A549 (cell line): ENCODE results near the gene ADAP1. TPM values are rescaled to one million over a fixed set of nuclear protein-coding genes. Genes with fewer than 3 reads are reported as not detected.

Experiments
- ATAC-seq, 2 experiments: fragments of 200-7000 bp in 1 of 2; fragments of >200 bp in 1 of 2; cut with Nextera tagmentation in 1 of 2; cut with Tn5 transposase in 1 of 2; 3 replicates each; pipeline versions ENCODE4 v1.8.0 to v1.9.1; 2018 to 2020; ENCODE audit warnings: mild to moderate bottlenecking in 1 of 2, moderate library complexity in 1 of 2
- CTCF ChIA-PET: fragments of 300-600 bp; sonication (Branson Sonifier 250); formaldehyde crosslinking; extraction: SDS; loops from one replicate; lab custom pipeline; 2021; ENCODE audit warnings: antibody characterized with exemption, inconsistent platforms; lab: Yijun Ruan, JAX
- POLR2A ChIA-PET: fragments of 350-600 bp; formaldehyde crosslinking; extraction: SDS; loops from one replicate; lab custom pipeline; 2021; ENCODE audit warnings: antibody characterized with exemption, inconsistent platforms; lab: Yijun Ruan, JAX
- DNase-seq, 2 experiments: peaks; one replicate each; pipeline versions ENCODE4 v3.0.0 to v3.0.0-alpha.2; 2011 to 2016; ENCODE audit warnings: low read depth in 1 of 2, low spot score in 1 of 2
- FAIRE-seq: peaks from 2 replicates; lab custom pipeline; 2011; peaks lifted over from hg19 to GRCh38; lab: Jason Lieb, UNC
- H3K27ac ChIP-seq, 2 experiments: fragments of >200 bp; sonication (Bioruptor Twin); formaldehyde crosslinking; 3 replicates each; pipeline ENCODE4 v1.5.1; 2016 to 2017
- H3K4me1 ChIP-seq: fragments of >200 bp; sonication (Bioruptor Twin); formaldehyde crosslinking; 3 replicates; pipeline ENCODE4 v1.6.1; 2016
- H3K4me2 ChIP-seq: fragments of >200 bp; sonication (Bioruptor Twin); formaldehyde crosslinking; 3 replicates; pipeline ENCODE4 v1.6.1; 2016
- H3K4me3 ChIP-seq: fragments of >200 bp; sonication (Bioruptor Twin); formaldehyde crosslinking; 3 replicates; pipeline ENCODE4 v1.5.1; 2016
- H3K9me3 ChIP-seq: fragments of >200 bp; sonication (Bioruptor Twin); formaldehyde crosslinking; 3 replicates; pipeline ENCODE4 v1.6.1; 2016
- BCL3 ChIP-seq: fragments of >200 bp; sonication (Bioruptor Twin); formaldehyde crosslinking; IDR thresholded peaks from 3 replicates; pipeline ENCODE4 v1.6.1; 2016
- BHLHE40 ChIP-seq: IDR thresholded peaks from 2 replicates; pipeline ENCODE4 v1.6.1; 2012; ENCODE audit warnings: low read depth, low read length, inconsistent platforms
- CBX2 ChIP-seq: fragments of 200-600 bp; sonication (generic); IDR thresholded peaks from 2 replicates; pipeline ENCODE4 v1.6.1; 2016; ENCODE audit warnings: low read depth, mild to moderate bottlenecking, borderline replicate concordance
- CBX8 ChIP-seq: fragments of 200-600 bp; sonication (generic); IDR thresholded peaks from 2 replicates; pipeline ENCODE4 v1.6.1; 2016
- CEBPB ChIP-seq, 2 experiments: fragments of >200 bp in 1 of 2; sonication (Bioruptor Twin) in 1 of 2; formaldehyde crosslinking in 1 of 2; IDR thresholded peaks; 2 replicates each; pipeline ENCODE4 v1.6.1; 2012 to 2016
- CHD2 ChIP-seq: fragments of 150-350 bp; IDR thresholded peaks from 2 replicates; pipeline ENCODE4 v1.6.1; 2014; ENCODE audit warnings: low read length; ENCODE audit not compliant: partially characterized antibody
- CHD4 ChIP-seq: fragments of 200-600 bp; sonication (generic); IDR thresholded peaks from 2 replicates; pipeline ENCODE4 v1.6.1; 2016; ENCODE audit warnings: antibody characterized with exemption, mild to moderate bottlenecking, borderline replicate concordance
- EHMT2 ChIP-seq: fragments of 200-600 bp; sonication (generic); IDR thresholded peaks from 2 replicates; pipeline ENCODE4 v1.6.1; 2016; ENCODE audit warnings: antibody characterized with exemption, low read depth, mild to moderate bottlenecking, moderate library complexity
- EP300 ChIP-seq, 2 experiments: fragments of >200 bp; sonication (Bioruptor Twin); formaldehyde crosslinking; IDR thresholded peaks; 2 replicates in 1 of 2; 3 replicates in 1 of 2; pipeline ENCODE4 v1.6.1; 2016 to 2017
- ESRRA ChIP-seq: fragments of 150-350 bp; IDR thresholded peaks from 2 replicates; pipeline ENCODE4 v1.6.1; 2014; ENCODE audit warnings: mild to moderate bottlenecking, low read length, borderline replicate concordance
- FOSB ChIP-seq: fragments of 250-450 bp; sonication (Bioruptor Pico); IDR thresholded peaks from 2 replicates; pipeline ENCODE4 v1.5.0; 2020; ENCODE audit warnings: mild to moderate bottlenecking, moderate library complexity
- HDAC2 ChIP-seq: fragments of 200-600 bp; sonication (generic); IDR thresholded peaks from 2 replicates; pipeline ENCODE4 v1.6.1; 2016
- HEYL ChIP-seq: fragments of 250-450 bp; sonication (Bioruptor Pico); IDR thresholded peaks from 2 replicates; pipeline ENCODE4 v1.8.0; 2021; ENCODE audit warnings: mild to moderate bottlenecking, moderate library complexity
- HOXA7 ChIP-seq: fragments of 250-450 bp; sonication (Bioruptor Pico); IDR thresholded peaks from 2 replicates; pipeline ENCODE4 v1.5.0; 2020; ENCODE audit warnings: mild to moderate bottlenecking, moderate library complexity
- HOXB13 ChIP-seq: fragments of 250-450 bp; sonication (Bioruptor Pico); IDR thresholded peaks from 2 replicates; pipeline ENCODE4 v1.5.0; 2020; ENCODE audit warnings: low read depth, mild to moderate bottlenecking, moderate library complexity
- HOXB5 ChIP-seq: fragments of 250-450 bp; sonication (Bioruptor Pico); IDR thresholded peaks from 2 replicates; pipeline ENCODE4 v1.5.0; 2020; ENCODE audit warnings: mild to moderate bottlenecking, moderate library complexity
- JUN ChIP-seq, 2 experiments: fragments of >200 bp; sonication (Bioruptor Twin); formaldehyde crosslinking; IDR thresholded peaks; 2 replicates in 1 of 2; 3 replicates in 1 of 2; pipeline ENCODE4 v1.6.1; 2016 to 2017
- KDM5A ChIP-seq: fragments of 200-600 bp; sonication (generic); IDR thresholded peaks from 2 replicates; pipeline ENCODE4 v1.6.1; 2016; ENCODE audit warnings: antibody characterized with exemption, mild to moderate bottlenecking
- MAFK ChIP-seq: fragments of 450-650 bp; IDR thresholded peaks from 2 replicates; pipeline ENCODE4 v1.6.1; 2014; ENCODE audit not compliant: partially characterized antibody
- MAX ChIP-seq: IDR thresholded peaks from 2 replicates; pipeline ENCODE4 v1.6.1; 2012
- MAZ ChIP-seq: fragments of 150-350 bp; IDR thresholded peaks from 2 replicates; pipeline ENCODE4 v1.6.1; 2014; ENCODE audit warnings: antibody characterized with exemption, low read depth, low read length, borderline replicate concordance
- MYC ChIP-seq: IDR thresholded peaks from 2 replicates; pipeline ENCODE4 v1.6.1; 2012; ENCODE audit warnings: mild to moderate bottlenecking, inconsistent platforms, low read length, improper control_type of control experiment, borderline replicate concordance
- NFE2L2 ChIP-seq: fragments of 150-350 bp; conservative IDR thresholded peaks from 2 replicates; pipeline ENCODE4 v1.6.1; 2014; ENCODE audit warnings: low read length
- NR3C1 ChIP-seq: fragments of >200 bp; sonication (Bioruptor Twin); formaldehyde crosslinking; IDR thresholded peaks from 3 replicates; pipeline ENCODE4 v1.6.1; 2017
- POLR2AphosphoS2 ChIP-seq: conservative IDR thresholded peaks from 2 replicates; pipeline ENCODE4 v1.6.1; 2012; ENCODE audit warnings: low read length, improper control_type of control experiment, inconsistent platforms
- RARB ChIP-seq: fragments of 250-450 bp; sonication (Bioruptor Pico); IDR thresholded peaks from 2 replicates; pipeline ENCODE4 v1.8.0; 2021; ENCODE audit warnings: mild to moderate bottlenecking, moderate library complexity
- RCOR1 ChIP-seq: fragments of 150-350 bp; IDR thresholded peaks from 2 replicates; pipeline ENCODE4 v1.6.1; 2014; ENCODE audit warnings: antibody characterized with exemption, low read length, low read depth
- REST ChIP-seq: fragments of 200-600 bp; sonication (generic); IDR thresholded peaks from 2 replicates; pipeline ENCODE4 v1.6.1; 2016; ENCODE audit warnings: antibody characterized with exemption, mild to moderate bottlenecking, moderate library complexity
- TFCP2L1 ChIP-seq: fragments of 250-450 bp; sonication (Bioruptor Pico); IDR thresholded peaks from 2 replicates; pipeline ENCODE4 v1.5.0; 2021; ENCODE audit warnings: mild to moderate bottlenecking
- TP53 ChIP-seq: fragments of 250-450 bp; sonication (Bioruptor Pico); IDR thresholded peaks from 2 replicates; pipeline ENCODE4 v1.5.0; 2021; ENCODE audit warnings: mild to moderate bottlenecking, moderate library complexity
- ZNF302 ChIP-seq: fragments of 250-450 bp; sonication (Bioruptor Pico); IDR thresholded peaks from 2 replicates; pipeline ENCODE4 v1.9.0; 2021; ENCODE audit warnings: inconsistent platforms, mild to moderate bottlenecking, moderate library complexity
- WGBS: methylation state at CpG from one replicate; pipeline ENCODE4 v1.1.6; 2017; ENCODE audit errors: missing lambda C conversion rate; 5-methylcytosine and 5-hydroxymethylcytosine counted together
- polyA plus RNA-seq, 4 experiments: library from polyadenylated mRNA; depleted of rRNA in 3 of 4; stranded (reverse); fragments of >200 nt; fragmentation: RNase III in 1 of 4; extraction: RNeasy Plus Mini Kit Qiagen cat#74134 plus additional on column Dnase treatment in 1 of 4; gene quantifications; 2 replicates in 3 of 4; 3 replicates in 1 of 4; pipeline ENCODE4 v1.2.3, GENCODE V29; 2011 to 2017

The ADAP1 gene
- polyA plus RNA-seq, 2 of the 4 experiments (the other 2 are of a cell fraction), result 1.7 to 2.5 TPM

- TF ChIP-seq JUN (IDR thresholded peaks at IDR 0.05) (no peak), NFE2L2 (no peak), EP300 (IDR thresholded peaks at IDR 0.05) (no peak), FOSB (CRISPR knock-in tag) (no peak), EHMT2 (no peak), HDAC2 (no peak), HEYL (CRISPR knock-in tag) (no peak)
Measured at GRCh38 chr7:985915-986741, 31.6 kb upstream of the ADAP1 start (continued).

GRCh38 chr7:985127-985416, 30.6 kb upstream of the ADAP1 start:
- FAIRE-seq (no peak), ATAC-seq (no peak), DNase-seq (no peak)
- Histone ChIP-seq H3K4me3 (no peak overlapping the region), H3K4me2 (no peak overlapping the region), H3K27ac (no peak overlapping the region), H3K9me3 (no peaks in the 10 kb centered on the region), H3K4me1 (peaks cover 16% of the 10 kb centered on the region; the same call in 1 of the 3 replicates)
- CTCF ChIA-PET, result interaction anchor here (0.9 to 4.0 kb wide), 5 partner anchors 8 to 192 kb away, joined by 3 to 22 read pairs (median 5); no protein-coding TSS in a partner anchor
- WGBS, result 70% methylated on average over 2 of the region's 16 CpGs
- TF ChIP-seq MAX (no peak), CBX8 (no peak), EHMT2 (no peak), RARB (CRISPR knock-in tag) (no peak), BCL3 (no peak), HOXB5 (CRISPR knock-in tag) (no peak), TP53 (CRISPR knock-in tag) (no peak), HOXA7 (CRISPR knock-in tag) (no peak), EP300 (IDR thresholded peaks at IDR 0.05) (no peak), FOSB (CRISPR knock-in tag) (no peak), POLR2AphosphoS2 (no peak), CHD2 (no peak), HOXB13 (CRISPR knock-in tag) (no peak), MAFK (no peak), MYC (no peak), CBX2 (no peak), CHD4 (no peak), BHLHE40 (no peak), MAZ (no peak), CEBPB (IDR thresholded peaks at IDR 0.05) (no peak)
- POLR2A ChIA-PET, result interaction anchor here (2.1 kb wide), 1 partner anchor 10 kb away, joined by 8 read pairs; the partner anchor contains the start of gene COX19

GRCh38 chr7:984361-985126, 30.1 kb upstream of the ADAP1 start:
- FAIRE-seq (no peak), ATAC-seq (peak in 1 of 2 experiments; percentile 7; a peak in 2 of 6 replicates), DNase-seq (no peak)
- no peak overlapping the region for H3K4me2 ChIP-seq
- POLR2A ChIA-PET, result interaction anchor here (2.1 kb wide), 1 partner anchor 9 kb away, joined by 8 read pairs; the partner anchor contains the start of gene COX19
- no peaks in the 10 kb centered on the region for H3K9me3 ChIP-seq
- H3K4me1 ChIP-seq, result peaks cover 16% of the 10 kb centered on the region; the same call in 1 of the 3 replicates
- H3K27ac ChIP-seq, result no peak overlapping the region
- no peak overlapping the region for H3K4me3 ChIP-seq
- TF ChIP-seq REST, result no peak
- no peak for TF ChIP-seq NR3C1
- TF ChIP-seq POLR2AphosphoS2, result no peak
- no peak for TF ChIP-seq RCOR1
- TF ChIP-seq MAZ, result no peak
- no peak for TF ChIP-seq ZNF302 (CRISPR knock-in tag)
- TF ChIP-seq ESRRA, result no peak
- TF ChIP-seq TFCP2L1 (CRISPR knock-in tag), result no peak
- TF ChIP-seq HEYL (CRISPR knock-in tag), result no peak
- TF ChIP-seq JUN (IDR thresholded peaks at IDR 0.05), result no peak
- no peak for TF ChIP-seq KDM5A
- WGBS, result 93% methylated on average over 23 of the region's 39 CpGs
- CTCF ChIA-PET, result interaction anchor here (0.9 to 4.0 kb wide), 5 partner anchors 8 to 192 kb away, joined by 3 to 22 read pairs (median 5); no protein-coding TSS in a partner anchor
